PC-3 (cell line): ENCODE measurements around the gene TRAPPC10. TPM values are rescaled to one million over a fixed set of nuclear protein-coding genes. Genes with fewer than 3 reads are reported as not detected.

Experiments
- ATAC-seq: fragments of 200-7000 bp; cut with Tn5 transposase; 2 replicates; pipeline ENCODE4 v1.9.1; 2020; ENCODE audit warnings: mild to moderate bottlenecking, moderate library complexity
- BruUV-seq: library from RNA; stranded (reverse); fragments of 400-500 nt; replicated peaks from 2 replicates; lab custom pipeline; 2021; lab: Mats Ljungman, UMichigan
- CTCF ChIA-PET: fragments of 300-600 bp; sonication (Branson Sonifier 250); formaldehyde crosslinking; loops from one replicate; lab custom pipeline; 2022; ENCODE audit warnings: antibody characterized with exemption; lab: Charles Lee
- POLR2A ChIA-PET: fragments of 300-600 bp; sonication (Branson Sonifier 250); formaldehyde crosslinking; loops from one replicate; lab custom pipeline; 2022; ENCODE audit warnings: antibody characterized with exemption; ENCODE audit not compliant: unreplicated experiment; lab: Charles Lee
- DNase-seq: peaks from one replicate; pipeline ENCODE4 v3.0.0-alpha.2; 2015
- H2AFZ ChIP-seq: fragments of 300-600 bp; sonication (generic); 2 replicates; pipeline ENCODE4 v1.6.0; 2016; ENCODE audit warnings: antibody characterized with exemption, low read length
- H3F3A ChIP-seq: fragments of 300-600 bp; sonication (generic); one replicate; pipeline ENCODE4 v1.6.0; 2017; ENCODE audit warnings: antibody characterized with exemption, low read length, control low read depth, mild to moderate bottlenecking; ENCODE audit not compliant: unreplicated experiment
- H3K27ac ChIP-seq: fragments of 300-600 bp; sonication (generic); 2 replicates; pipeline ENCODE4 v1.5.1; 2016; ENCODE audit warnings: mild to moderate bottlenecking, low read length
- H3K27me3 ChIP-seq: fragments of 300-600 bp; sonication (generic); 2 replicates; pipeline ENCODE4 v1.6.1; 2016; ENCODE audit warnings: low read length, mixed read lengths
- H3K36me3 ChIP-seq: fragments of 300-600 bp; sonication (generic); 2 replicates; pipeline ENCODE4 v1.6.1; 2016; ENCODE audit warnings: low read depth, mixed run types, low read length, mixed read lengths
- H3K4me1 ChIP-seq: fragments of 300-600 bp; sonication (generic); 2 replicates; pipeline ENCODE4 v1.5.1; 2016; ENCODE audit warnings: low read length; ENCODE audit not compliant: insufficient read depth
- H3K4me2 ChIP-seq: fragments of 300-600 bp; sonication (generic); 2 replicates; pipeline ENCODE4 v1.6.0; 2016; ENCODE audit warnings: low read length
- H3K4me3 ChIP-seq: fragments of 300-600 bp; sonication (generic); 2 replicates; pipeline ENCODE4 v1.5.1; 2016; ENCODE audit warnings: mild to moderate bottlenecking, low read length, mixed read lengths
- H3K79me2 ChIP-seq: fragments of 300-600 bp; sonication (generic); 2 replicates; pipeline ENCODE4 v1.6.1; 2017; ENCODE audit warnings: low read length, mixed read lengths
- H3K9ac ChIP-seq: fragments of 300-600 bp; sonication (generic); 2 replicates; pipeline ENCODE4 v1.6.0; 2016; ENCODE audit warnings: mild to moderate bottlenecking, low read length
- H3K9me2 ChIP-seq: fragments of 300-600 bp; sonication (generic); replicated peaks from 2 replicates; pipeline ENCODE4 v1.6.1; 2016; ENCODE audit warnings: mixed run types, low read length, mixed read lengths
- H3K9me3 ChIP-seq: fragments of 300-600 bp; sonication (generic); 2 replicates; pipeline ENCODE4 v1.6.1; 2016; ENCODE audit warnings: low read length, mixed read lengths
- H4K20me1 ChIP-seq: fragments of 300-600 bp; sonication (generic); 2 replicates; pipeline ENCODE4 v1.6.1; 2016; ENCODE audit warnings: low read length, mixed read lengths
- CTCF ChIP-seq: fragments of 300-600 bp; sonication (generic); conservative IDR thresholded peaks from 2 replicates; pipeline ENCODE4 v1.5.1; 2017; ENCODE audit warnings: antibody characterized with exemption, low read depth, mild to moderate bottlenecking, low read length
- EZH2 ChIP-seq: fragments of 300-600 bp; sonication (generic); IDR thresholded peaks from one replicate; pipeline ENCODE4 v1.6.1; 2017; ENCODE audit warnings: antibody characterized with exemption, mild to moderate bottlenecking, low read length; ENCODE audit not compliant: unreplicated experiment
- EZH2phosphoT487 ChIP-seq: fragments of 300-600 bp; sonication (generic); IDR thresholded peaks from 2 replicates; pipeline ENCODE4 v1.6.1; 2018; ENCODE audit warnings: mild to moderate bottlenecking, antibody characterized with exemption, low read length, borderline replicate concordance
- intact Hi-C: fragments of 100-400 bp; cut with micrococcal nuclease; formaldehyde crosslinking; loops from 2 replicates; pipeline ENCODE4 v1.9.0; 2023
- total RNA-seq: library from RNA; depleted of rRNA; stranded (reverse); fragments of >200 nt; gene quantifications from 2 replicates; pipeline ENCODE4 v1.2.3, GENCODE V29; 2014

TRAPPC10 gene
- total RNA-seq, 1 experiment from 2014 or later: 31.4 TPM

GRCh38 chr21:44019568-44019958, 7.5 kb downstream of the TRAPPC10 start:
- intact Hi-C loops: no loop called here
- no peak overlapping the region for H2AFZ ChIP-seq
- H3K27me3 ChIP-seq: no peaks in the 10 kb centered on the region
- CTCF ChIA-PET: no interaction called here
- H3F3A ChIP-seq: no peaks in the 10 kb centered on the region
- ATAC-seq (no peak), DNase-seq (no peak)
- no peaks in the 10 kb centered on the region for H3K9me3 ChIP-seq
- BruUV-seq: no TSS peak
- peaks cover 3% of the 10 kb centered on the region; the same call in 1 of the 2 replicates for H3K4me1 ChIP-seq
- 0 out of 2 replicates have a peak, but pooled peaks cover 3% of the 10 kb centered on the region for H3K36me3 ChIP-seq
- peaks cover 100% of the 10 kb centered on the region for H3K79me2 ChIP-seq
- H3K9me2 ChIP-seq: no peaks in the 10 kb centered on the region
- H3K4me2 ChIP-seq: no peak overlapping the region
- H3K4me3 ChIP-seq: no peak overlapping the region
- POLR2A ChIA-PET: no interaction called here
- TF ChIP-seq CTCF: no peak
- no peak for TF ChIP-seq EZH2
- no peak for TF ChIP-seq EZH2phosphoT487
- H3K27ac ChIP-seq: no peak overlapping the region
- no peak overlapping the region for H3K9ac ChIP-seq
- H4K20me1 ChIP-seq: peaks cover 47% of the 10 kb centered on the region

- no peak overlapping the region for H3K9ac ChIP-seq
Observed at GRCh38 chr21:44020551-44020950, 8.4 kb downstream of the TRAPPC10 start.

More at GRCh38 chr21:44020551-44020950, 8.4 kb downstream of the TRAPPC10 start:
- no TSS peak for BruUV-seq
- POLR2A ChIA-PET: no interaction called here
- ATAC-seq (no peak), DNase-seq (no peak)
- H3K9me2 ChIP-seq: no peaks in the 10 kb centered on the region
- H3K27ac ChIP-seq: no peak overlapping the region
- no peak overlapping the region for H3K4me2 ChIP-seq
- TF ChIP-seq CTCF (no peak), EZH2phosphoT487 (no peak), EZH2 (no peak)
- H3K36me3 ChIP-seq: 0 out of 2 replicates have a peak, but pooled peaks cover 3% of the 10 kb centered on the region
- peaks cover 48% of the 10 kb centered on the region for H4K20me1 ChIP-seq
- no peaks in the 10 kb centered on the region for H3K9me3 ChIP-seq
- H2AFZ ChIP-seq: no peak overlapping the region
- intact Hi-C loops: no loop called here
- no peaks in the 10 kb centered on the region for H3K27me3 ChIP-seq
- no peak overlapping the region for H3K4me3 ChIP-seq
- H3K4me1 ChIP-seq: no peaks in the 10 kb centered on the region
- no peaks in the 10 kb centered on the region for H3F3A ChIP-seq
- CTCF ChIA-PET: no interaction called here
- peaks cover 100% of the 10 kb centered on the region for H3K79me2 ChIP-seq
